Activated T-helper 17 cell treated with anti-CD3 and anti-CD28 coated beads, Interleukin-2, amount 50 U/mL, for 72 hours (primary cell): ENCODE measurements around the gene JAZF1. TPM values are rescaled to one million over a fixed set of nuclear protein-coding genes. Genes with fewer than 3 reads are reported as not detected.

ENCODE experiments used
- ATAC-seq: fragments of 150-1000 bp; cut with Tn5 transposase; replicated peaks from 2 replicates; pipeline ENCODE4 v1.10.0; 2021; ENCODE audit warnings: mild to moderate bottlenecking, moderate library complexity
- H3K27ac Mint-ChIP-seq: one replicate; pipeline ENCODE4 v1.8.0; 2022; ENCODE audit warnings: mixed read lengths
- H3K27me3 Mint-ChIP-seq: one replicate; pipeline ENCODE4 v1.8.0; 2022; ENCODE audit warnings: mixed read lengths
- H3K36me3 Mint-ChIP-seq: one replicate; pipeline ENCODE4 v1.8.0; 2022; ENCODE audit warnings: low read depth, mild to moderate bottlenecking, mixed read lengths
- H3K4me1 Mint-ChIP-seq: one replicate; pipeline ENCODE4 v1.8.0; 2022; ENCODE audit warnings: mixed read lengths
- H3K4me3 Mint-ChIP-seq: one replicate; pipeline ENCODE4 v1.8.0; 2022; ENCODE audit warnings: mild to moderate bottlenecking, mixed read lengths
- H3K9me3 Mint-ChIP-seq: one replicate; pipeline ENCODE4 v1.8.0; 2022; ENCODE audit warnings: mixed read lengths
- total RNA-seq, 2 donors: library from RNA; stranded (reverse); gene quantifications; one replicate each; pipeline ENCODE4 v1.2.3, GENCODE V29; 2022

The JAZF1 gene
- total RNA-seq, 2 donors from 2014 or later: 5.6 to 5.7 TPM

DNA sequence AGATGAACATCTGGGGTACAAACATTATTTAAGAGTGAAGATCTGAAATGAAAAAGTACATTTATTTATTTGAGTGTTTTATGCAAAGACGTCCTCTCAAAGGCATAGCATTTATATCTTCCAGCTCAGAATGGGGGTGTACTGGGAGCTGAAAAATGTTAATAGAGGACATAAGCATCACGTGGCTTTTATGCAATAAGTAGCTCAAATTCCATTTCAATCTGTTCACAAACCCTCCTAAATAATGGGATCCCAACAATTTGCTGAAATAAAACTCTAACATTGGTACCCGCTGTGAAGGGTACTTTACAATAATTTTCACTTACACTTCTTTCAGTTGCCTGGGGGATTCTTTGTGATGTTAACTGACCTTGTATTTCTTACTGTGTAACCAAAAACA lies 268.7 kb downstream of the JAZF1 start:
- Mint-ChIP-seq H3K4me3 (no peak overlapping the region), H3K9me3 (no peaks in the 10 kb centered on the region), H3K27ac (no peak overlapping the region), H3K4me1 (no peaks in the 10 kb centered on the region), H3K27me3 (no peaks in the 10 kb centered on the region), H3K36me3 (no peaks in the 10 kb centered on the region)
- no peak for ATAC-seq

GRCh38 chr7:27910326-27910725 lies 270.3 kb downstream of the JAZF1 start:
- no peaks in the 10 kb centered on the region for H3K4me1 Mint-ChIP-seq
- ATAC-seq: no peak
- H3K27me3 Mint-ChIP-seq: no peaks in the 10 kb centered on the region
- no peaks in the 10 kb centered on the region for H3K9me3 Mint-ChIP-seq
- no peak overlapping the region for H3K4me3 Mint-ChIP-seq
- H3K27ac Mint-ChIP-seq: no peak overlapping the region
- no peaks in the 10 kb centered on the region for H3K36me3 Mint-ChIP-seq

DNA sequence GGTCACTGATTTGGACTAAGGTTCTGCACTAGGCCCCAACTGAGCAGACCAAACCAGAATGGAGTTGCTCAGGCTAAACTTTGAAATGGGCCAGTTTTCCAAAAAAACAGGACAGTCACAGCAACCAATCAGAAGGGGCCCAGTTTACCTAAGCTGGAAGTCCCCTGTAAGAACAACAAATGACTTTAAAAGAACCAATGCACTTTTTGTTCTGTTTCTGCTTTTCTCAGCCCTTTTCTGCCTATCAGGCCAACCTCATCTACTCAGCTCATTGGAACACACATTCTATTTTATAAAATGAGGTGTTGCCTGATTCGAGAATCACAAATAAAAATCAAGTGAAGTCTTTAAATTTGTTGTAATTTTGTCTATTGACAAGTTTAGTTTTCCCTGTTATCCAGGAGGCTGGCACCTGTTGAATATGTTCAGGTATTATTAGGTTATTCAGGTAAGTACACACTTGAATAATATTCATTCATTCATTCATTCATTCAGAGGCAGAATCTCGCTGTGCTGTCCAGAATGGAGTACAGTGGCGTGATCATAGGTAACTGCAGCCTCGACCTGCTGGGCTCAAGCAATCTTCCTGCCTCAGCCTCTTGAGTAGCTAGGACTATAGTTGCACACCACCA lies 271.9 kb downstream of the JAZF1 start:
- no peak overlapping the region for H3K27ac Mint-ChIP-seq
- no peak overlapping the region for H3K4me3 Mint-ChIP-seq
- H3K4me1 Mint-ChIP-seq: peaks cover under 1% of the 10 kb centered on the region
- no peaks in the 10 kb centered on the region for H3K9me3 Mint-ChIP-seq
- no peaks in the 10 kb centered on the region for H3K36me3 Mint-ChIP-seq
- no peaks in the 10 kb centered on the region for H3K27me3 Mint-ChIP-seq
- ATAC-seq: no peak

- Mint-ChIP-seq H3K4me1 (peaks cover 4% of the 10 kb centered on the region), H3K9me3 (no peaks in the 10 kb centered on the region), H3K4me3 (no peak overlapping the region), H3K27me3 (no peaks in the 10 kb centered on the region), H3K27ac (no peak overlapping the region), H3K36me3 (no peaks in the 10 kb centered on the region)
- no peak for ATAC-seq
Observed at GRCh38 chr7:27906385-27907091, 274.1 kb downstream of the JAZF1 start.

DNA sequence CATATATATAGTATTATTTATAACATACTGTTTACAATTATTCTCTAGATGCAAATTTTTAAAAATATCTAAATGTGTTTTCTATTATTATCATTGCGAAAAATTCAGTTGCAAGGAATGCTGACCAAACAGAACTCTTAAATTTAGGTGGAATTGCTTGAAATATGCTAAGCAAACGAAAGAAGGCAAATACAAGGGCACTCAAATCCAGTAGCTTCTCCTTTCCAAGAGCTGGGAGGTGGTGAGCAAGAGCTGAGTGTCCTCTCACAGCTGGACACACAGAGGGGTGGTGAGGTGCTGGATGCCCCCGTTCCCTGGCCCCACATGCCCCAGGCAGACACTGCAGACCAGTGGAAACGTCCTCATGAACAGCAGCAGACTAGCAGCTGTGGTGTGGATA lies 274.6 kb downstream of the JAZF1 start:
- H3K9me3 Mint-ChIP-seq: no peaks in the 10 kb centered on the region
- H3K4me3 Mint-ChIP-seq: no peak overlapping the region
- H3K4me1 Mint-ChIP-seq: peaks cover 4% of the 10 kb centered on the region
- no peaks in the 10 kb centered on the region for H3K27me3 Mint-ChIP-seq
- H3K36me3 Mint-ChIP-seq: no peaks in the 10 kb centered on the region
- ATAC-seq: no peak
- no peak overlapping the region for H3K27ac Mint-ChIP-seq

DNA sequence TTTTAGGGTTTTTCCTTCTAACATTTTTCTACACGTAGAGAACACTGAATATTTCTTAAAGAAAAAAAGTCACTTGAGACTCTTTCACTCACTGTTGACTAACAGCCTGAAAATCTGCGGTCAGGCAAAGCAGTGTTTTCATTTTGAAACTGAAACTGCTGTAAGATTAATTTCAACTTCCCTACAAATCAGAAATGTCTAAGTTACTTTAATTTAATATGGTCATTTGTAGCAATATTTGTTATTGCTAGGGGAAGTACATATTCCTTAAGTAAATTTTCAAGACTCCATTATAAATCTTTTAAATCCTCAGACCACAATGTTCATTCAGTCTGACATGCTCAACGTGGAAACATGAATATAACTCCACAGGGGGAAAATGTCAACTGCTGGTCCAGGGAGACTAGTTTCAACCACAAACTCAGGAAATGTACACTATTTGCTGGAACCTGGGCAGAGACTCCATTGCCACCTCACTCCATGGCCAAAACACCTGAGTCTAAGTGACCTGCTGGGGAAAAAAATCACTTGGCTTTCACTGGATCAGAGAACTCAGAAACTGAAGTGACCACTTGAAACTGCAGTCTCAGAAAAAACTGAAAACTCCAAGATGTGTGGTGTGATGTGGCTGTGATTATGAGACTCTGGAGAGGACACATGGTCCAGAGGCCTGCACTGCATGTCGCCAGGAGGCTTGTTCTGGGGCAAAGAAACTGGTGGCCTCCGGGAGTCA lies 279.4 kb downstream of the JAZF1 start:
- Mint-ChIP-seq H3K27ac (no peak overlapping the region), H3K9me3 (no peaks in the 10 kb centered on the region), H3K36me3 (no peaks in the 10 kb centered on the region), H3K27me3 (no peaks in the 10 kb centered on the region), H3K4me1 (peaks cover 17% of the 10 kb centered on the region), H3K4me3 (peak overlapping the region; percentile 38)
- peak; percentile 72 for ATAC-seq

GRCh38 chr7:27900006-27900405 lies 280.6 kb downstream of the JAZF1 start:
- peaks cover 17% of the 10 kb centered on the region for H3K4me1 Mint-ChIP-seq
- ATAC-seq: no peak
- H3K36me3 Mint-ChIP-seq: peaks cover 9% of the 10 kb centered on the region
- H3K27ac Mint-ChIP-seq: peak overlapping the region; percentile 78
- H3K27me3 Mint-ChIP-seq: no peaks in the 10 kb centered on the region
- H3K9me3 Mint-ChIP-seq: no peaks in the 10 kb centered on the region
- peak overlapping the region; percentile 53 for H3K4me3 Mint-ChIP-seq

DNA sequence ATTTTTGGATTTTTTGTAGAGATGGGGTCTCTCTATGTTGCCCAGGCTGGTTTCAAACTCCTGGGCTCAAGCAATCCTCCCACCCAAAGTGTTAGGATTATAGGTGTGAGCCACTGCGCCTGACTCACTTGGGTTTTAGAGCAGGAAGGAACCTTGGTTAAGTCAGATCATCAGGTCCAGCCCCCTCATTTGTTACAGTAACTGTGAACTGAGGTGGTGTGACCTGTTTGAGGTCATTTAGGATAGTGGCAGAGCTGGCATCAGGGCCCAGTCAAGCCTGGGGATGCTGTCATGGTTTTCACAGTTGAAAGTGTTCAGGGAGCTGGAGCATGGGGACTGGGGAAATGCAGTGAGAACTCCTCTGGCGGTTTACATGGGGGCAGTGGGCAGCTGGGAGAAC lies 281.0 kb downstream of the JAZF1 start:
- no peaks in the 10 kb centered on the region for H3K27me3 Mint-ChIP-seq
- H3K4me3 Mint-ChIP-seq: peak overlapping the region; percentile 53
- no peaks in the 10 kb centered on the region for H3K9me3 Mint-ChIP-seq
- peak overlapping the region; percentile 78 for H3K27ac Mint-ChIP-seq
- ATAC-seq: peak; percentile 92
- peaks cover 11% of the 10 kb centered on the region for H3K36me3 Mint-ChIP-seq
- peaks cover 17% of the 10 kb centered on the region for H3K4me1 Mint-ChIP-seq

GRCh38 chr7:27897441-27897847 lies 283.2 kb downstream of the JAZF1 start:
- H3K4me3 Mint-ChIP-seq: no peak overlapping the region
- H3K27ac Mint-ChIP-seq: no peak overlapping the region
- no peak for ATAC-seq
- peaks cover 14% of the 10 kb centered on the region for H3K4me1 Mint-ChIP-seq
- H3K9me3 Mint-ChIP-seq: no peaks in the 10 kb centered on the region
- H3K27me3 Mint-ChIP-seq: no peaks in the 10 kb centered on the region
- H3K36me3 Mint-ChIP-seq: peaks cover 32% of the 10 kb centered on the region

GRCh38 chr7:27897001-27897400 lies 283.6 kb downstream of the JAZF1 start:
- H3K36me3 Mint-ChIP-seq: peaks cover 37% of the 10 kb centered on the region
- peaks cover 14% of the 10 kb centered on the region for H3K4me1 Mint-ChIP-seq
- no peak overlapping the region for H3K4me3 Mint-ChIP-seq

GRCh38 chr7:27895551-27895950 lies 285.0 kb downstream of the JAZF1 start:
- Mint-ChIP-seq H3K4me1 (peaks cover 14% of the 10 kb centered on the region), H3K27ac (no peak overlapping the region), H3K4me3 (no peak overlapping the region), H3K9me3 (no peaks in the 10 kb centered on the region), H3K36me3 (peaks cover 43% of the 10 kb centered on the region), H3K27me3 (no peaks in the 10 kb centered on the region)
- no peak for ATAC-seq

More at GRCh38 chr7:27897001-27897400, 283.6 kb downstream of the JAZF1 start:
- Mint-ChIP-seq H3K9me3 (no peaks in the 10 kb centered on the region), H3K27ac (no peak overlapping the region), H3K27me3 (no peaks in the 10 kb centered on the region)
- no peak for ATAC-seq

- H3K27me3 Mint-ChIP-seq: no peaks in the 10 kb centered on the region
- no peak overlapping the region for H3K27ac Mint-ChIP-seq
- peaks cover 53% of the 10 kb centered on the region for H3K36me3 Mint-ChIP-seq
- no peak overlapping the region for H3K4me3 Mint-ChIP-seq
- H3K4me1 Mint-ChIP-seq: no peaks in the 10 kb centered on the region
- no peaks in the 10 kb centered on the region for H3K9me3 Mint-ChIP-seq
- peak; percentile 78 for ATAC-seq
Observed at GRCh38 chr7:27890205-27890849, 290.3 kb downstream of the JAZF1 start.

GRCh38 chr7:27889800-27890199 lies 290.8 kb downstream of the JAZF1 start:
- no peaks in the 10 kb centered on the region for H3K4me1 Mint-ChIP-seq
- no peaks in the 10 kb centered on the region for H3K27me3 Mint-ChIP-seq
- no peak overlapping the region for H3K27ac Mint-ChIP-seq
- H3K4me3 Mint-ChIP-seq: no peak overlapping the region
- no peaks in the 10 kb centered on the region for H3K9me3 Mint-ChIP-seq
- H3K36me3 Mint-ChIP-seq: peaks cover 50% of the 10 kb centered on the region
- no peak for ATAC-seq

GRCh38 chr7:27888736-27889135 lies 291.9 kb downstream of the JAZF1 start:
- Mint-ChIP-seq H3K27ac (no peak overlapping the region), H3K9me3 (no peaks in the 10 kb centered on the region), H3K4me3 (no peak overlapping the region), H3K36me3 (peaks cover 39% of the 10 kb centered on the region), H3K27me3 (no peaks in the 10 kb centered on the region), H3K4me1 (no peaks in the 10 kb centered on the region)
- ATAC-seq: no peak
